Breast epithelium (tissue), 3 donors: Measurements from ENCODE around the gene ZNF507.

Source experiments
- POLR2A ChIP-seq: fragments of 450-650 bp; IDR thresholded peaks from one replicate; pipeline ENCODE4 v1.6.1; 2016; ENCODE audit warnings: antibody characterized with exemption, mild to moderate bottlenecking, moderate library complexity
- POLR2AphosphoS5 ChIP-seq, 3 donors: sonication (generic); formaldehyde crosslinking; IDR thresholded peaks; one replicate each; pipeline ENCODE4 v1.6.1; 2017; ENCODE audit warnings: antibody characterized with exemption in 3 of 3
- TF ChIP-seq, protein P1 (sequence below), 3 donors: fragments of 450-650 bp; IDR thresholded peaks; one replicate each; pipeline ENCODE4 v1.5.1; 2016 to 2017; ENCODE audit warnings: antibody characterized with exemption in 3 of 3, mild to moderate bottlenecking in 3 of 3, moderate library complexity in 3 of 3

DNA sequence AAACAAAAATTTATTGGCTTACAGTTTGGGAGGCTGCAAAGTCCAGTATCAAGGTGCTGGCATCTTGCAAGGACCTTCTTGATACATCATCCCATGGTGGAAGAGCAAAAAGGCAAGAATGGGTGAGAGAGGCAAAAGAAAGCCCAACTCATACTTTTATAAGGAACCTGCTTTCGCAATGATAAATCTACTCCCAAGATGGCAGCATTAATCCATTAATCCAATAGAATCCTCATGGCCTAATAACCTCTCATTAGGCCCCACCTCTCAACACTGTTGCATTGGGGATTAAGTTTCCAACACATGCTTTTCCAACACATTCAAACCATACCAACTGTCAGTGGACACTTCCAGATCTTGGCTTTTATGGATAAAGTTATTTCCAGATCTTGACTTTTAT is 48.7 kb upstream of the ZNF507 start:
- TF ChIP-seq, protein P1, sequence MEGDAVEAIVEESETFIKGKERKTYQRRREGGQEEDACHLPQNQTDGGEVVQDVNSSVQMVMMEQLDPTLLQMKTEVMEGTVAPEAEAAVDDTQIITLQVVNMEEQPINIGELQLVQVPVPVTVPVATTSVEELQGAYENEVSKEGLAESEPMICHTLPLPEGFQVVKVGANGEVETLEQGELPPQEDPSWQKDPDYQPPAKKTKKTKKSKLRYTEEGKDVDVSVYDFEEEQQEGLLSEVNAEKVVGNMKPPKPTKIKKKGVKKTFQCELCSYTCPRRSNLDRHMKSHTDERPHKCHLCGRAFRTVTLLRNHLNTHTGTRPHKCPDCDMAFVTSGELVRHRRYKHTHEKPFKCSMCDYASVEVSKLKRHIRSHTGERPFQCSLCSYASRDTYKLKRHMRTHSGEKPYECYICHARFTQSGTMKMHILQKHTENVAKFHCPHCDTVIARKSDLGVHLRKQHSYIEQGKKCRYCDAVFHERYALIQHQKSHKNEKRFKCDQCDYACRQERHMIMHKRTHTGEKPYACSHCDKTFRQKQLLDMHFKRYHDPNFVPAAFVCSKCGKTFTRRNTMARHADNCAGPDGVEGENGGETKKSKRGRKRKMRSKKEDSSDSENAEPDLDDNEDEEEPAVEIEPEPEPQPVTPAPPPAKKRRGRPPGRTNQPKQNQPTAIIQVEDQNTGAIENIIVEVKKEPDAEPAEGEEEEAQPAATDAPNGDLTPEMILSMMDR (IDR thresholded peaks at IDR 0.05) = no peak
- TF ChIP-seq POLR2AphosphoS5 (IDR thresholded peaks at IDR 0.05) (no peak), POLR2A (no peak)
